GM21447 (cell line): ENCODE measurements around the gene SPANXA1.
"Not testable (repeated sequence)": the region's sequence is repeated elsewhere in the genome, so short reads cannot be mapped to it uniquely, and the experiment has no call there.

Experiments
- ATAC-seq: cut with Tn5 transposase; IDR thresholded peaks from one replicate; pipeline ENCODE4 v1.9.1; 2021; ENCODE audit not compliant: unreplicated experiment

Gene SPANXA1

DNA sequence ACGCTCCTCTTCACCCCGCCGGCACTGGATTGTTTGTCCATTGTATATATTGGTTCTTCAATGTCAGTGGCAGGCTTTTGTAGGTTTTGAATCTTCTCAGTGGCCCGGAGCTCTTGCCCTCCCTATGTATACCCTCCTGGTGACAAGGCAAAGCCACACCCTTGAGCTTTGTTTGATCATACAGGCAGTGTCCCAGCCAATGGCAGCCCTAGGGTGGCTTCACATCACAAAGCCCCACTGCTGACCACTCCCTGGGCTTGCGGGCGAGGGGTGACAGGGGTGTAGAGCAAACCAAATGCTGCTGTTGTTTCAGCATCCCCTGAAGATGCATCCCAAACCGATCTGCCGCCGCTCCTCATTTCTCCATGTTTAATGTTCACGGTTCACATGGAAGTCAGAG is at the start of gene SPANXA1:
Gene SPANXA1 (minus strand): TSS at position 101 of the 400 bp plus-strand sequence. CDS start 60 bp downstream, at position 41.
- ATAC-seq, result not testable (repeated sequence)

DNA sequence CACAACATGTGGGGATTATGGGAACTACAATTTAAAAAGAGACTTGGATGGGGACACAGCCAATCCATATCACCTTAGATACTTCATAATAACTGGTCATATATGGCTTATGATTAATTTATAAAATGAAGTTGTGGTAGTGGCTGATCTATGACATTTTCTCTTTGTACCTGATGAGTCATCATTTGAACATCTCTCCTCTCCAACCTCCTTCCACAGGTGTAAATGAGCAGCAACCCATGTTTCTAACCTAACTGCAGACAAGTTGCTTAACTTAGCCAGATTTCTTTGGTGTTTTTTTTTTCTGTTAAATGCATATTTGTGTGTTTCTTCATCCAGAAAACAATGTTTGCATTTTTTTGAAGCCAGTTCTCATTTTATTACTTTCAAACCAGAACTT is 47.6 kb upstream of the SPANXA1 start:
- no peak for ATAC-seq

GRCh38 chrX:141619336-141619735 is 34.8 kb upstream of the SPANXA1 start:
- ATAC-seq, result no peak

DNA sequence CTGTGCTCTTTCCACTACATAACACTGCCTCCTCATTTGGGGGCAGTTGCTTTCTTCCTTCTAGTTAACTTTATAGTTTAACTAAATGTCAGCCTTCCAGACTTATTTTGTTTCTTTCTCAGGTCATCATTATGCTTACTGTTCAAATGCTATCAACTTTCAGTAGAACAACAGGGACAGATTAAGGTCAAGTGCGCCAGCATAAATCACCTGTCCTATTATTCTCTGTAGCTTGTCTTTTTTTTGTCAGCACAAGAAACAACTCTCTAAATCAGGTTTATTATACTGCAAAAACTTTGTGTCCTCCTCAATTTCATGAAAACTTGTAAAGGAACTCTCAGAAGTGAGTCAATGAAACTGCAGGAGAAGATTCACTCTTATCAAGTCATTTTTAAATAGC is 24.6 kb upstream of the SPANXA1 start:
- ATAC-seq, result no peak

DNA sequence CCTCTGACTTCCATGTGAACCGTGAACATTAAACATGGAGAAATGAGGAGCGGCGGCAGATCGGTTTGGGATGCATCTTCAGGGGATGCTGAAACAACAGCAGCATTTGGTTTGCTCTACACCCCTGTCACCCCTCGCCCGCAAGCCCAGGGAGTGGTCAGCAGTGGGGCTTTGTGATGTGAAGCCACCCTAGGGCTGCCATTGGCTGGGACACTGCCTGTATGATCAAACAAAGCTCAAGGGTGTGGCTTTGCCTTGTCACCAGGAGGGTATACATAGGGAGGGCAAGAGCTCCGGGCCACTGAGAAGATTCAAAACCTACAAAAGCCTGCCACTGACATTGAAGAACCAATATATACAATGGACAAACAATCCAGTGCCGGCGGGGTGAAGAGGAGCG is 4.9 kb upstream of the SPANXA1 start, which contains the start of gene SPANXA2:
Gene SPANXA2 (plus strand): TSS at position 301 of the 400 bp plus-strand sequence. CDS start 60 bp downstream, at position 361.
- ATAC-seq, result not testable (repeated sequence)

DNA sequence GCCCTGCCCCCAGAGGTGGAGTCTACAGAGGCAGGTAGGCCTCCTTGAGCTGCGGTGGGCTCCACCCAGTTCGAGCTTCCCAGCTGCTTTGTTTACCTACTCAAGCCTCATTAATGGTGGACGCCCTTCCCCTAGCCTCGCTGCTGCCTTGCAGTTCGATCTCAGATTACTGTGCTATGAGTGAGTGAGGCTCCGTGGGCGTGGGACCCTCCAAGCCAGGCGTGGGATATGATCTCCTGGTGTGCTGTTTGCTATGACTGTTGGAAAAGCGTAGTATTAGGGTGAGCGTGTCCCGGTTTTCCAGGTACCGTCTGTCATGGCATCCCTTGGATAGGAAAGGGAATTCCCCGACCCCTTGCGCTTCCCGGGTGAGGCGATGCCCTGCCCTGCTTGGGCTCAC is 42.0 kb downstream of the SPANXA1 start:
- ATAC-seq, result not testable (repeated sequence)
